Measurements from ENCODE around the gene ADCY10.

The ADCY10 gene

GRCh38 chr1:167773516-167773915 is 140.4 kb downstream of the ADCY10 start:
- Histone ChIP-seq H3K4me1 (ENCODE audit: insufficient read depth, low read length, severe bottlenecking) (no peaks in the 10 kb centered on the region), H3K36me3 (ENCODE audit: insufficient read depth, low read length) (peaks cover 78% of the 10 kb centered on the region)
- no peak for TF ChIP-seq CTCF (IDR thresholded peaks at IDR 0.05; ENCODE audit: low read length)
- no peak for TF ChIP-seq EZH2 (IDR thresholded peaks at IDR 0.05; ENCODE audit: borderline replicate concordance, low read length)

GRCh38 chr1:167772436-167772835 is 141.5 kb downstream of the ADCY10 start:
- Histone ChIP-seq H3K9me3 (ENCODE audit: low read length) (no peaks in the 10 kb centered on the region), H3K36me3 (ENCODE audit: insufficient read depth, low read length) (peaks cover 81% of the 10 kb centered on the region), H2AFZ (ENCODE audit: low read length) (no peak overlapping the region), H3K27ac (ENCODE audit: low read depth, low read length, poor library complexity, severe bottlenecking) (no peak overlapping the region), H3K4me1 (ENCODE audit: insufficient read depth, low read length, severe bottlenecking) (no peaks in the 10 kb centered on the region), H3K9ac (ENCODE audit: low read length) (no peak overlapping the region), H3K79me2 (ENCODE audit: insufficient read depth, low read length) (no peaks in the 10 kb centered on the region), H3K27me3 (ENCODE audit: insufficient read depth, low read length) (no peaks in the 10 kb centered on the region), H4K20me1 (ENCODE audit: insufficient read depth, low read length) (no peaks in the 10 kb centered on the region), H3F3A (ENCODE audit: insufficient read depth, low read length) (no peaks in the 10 kb centered on the region), H3K9me2 (ENCODE audit: low read depth, low read length) (no peaks in the 10 kb centered on the region), H3K4me3 (ENCODE audit: low read depth, low read length, poor library complexity, severe bottlenecking) (no peak overlapping the region), H3K4me2 (ENCODE audit: low read length) (no peak overlapping the region)
- TF ChIP-seq CTCF (IDR thresholded peaks at IDR 0.05; ENCODE audit: low read length) (no peak), EZH2 (IDR thresholded peaks at IDR 0.05; ENCODE audit: borderline replicate concordance, low read length) (no peak)

More at GRCh38 chr1:167773516-167773915, 140.4 kb downstream of the ADCY10 start:
- H3K27ac ChIP-seq (ENCODE audit: low read depth, low read length, poor library complexity, severe bottlenecking): no peak overlapping the region
- no peaks in the 10 kb centered on the region for H3K27me3 ChIP-seq (ENCODE audit: insufficient read depth, low read length)
- H3K79me2 ChIP-seq (ENCODE audit: insufficient read depth, low read length): no peaks in the 10 kb centered on the region
- H2AFZ ChIP-seq (ENCODE audit: low read length): no peak overlapping the region
- no peaks in the 10 kb centered on the region for H4K20me1 ChIP-seq (ENCODE audit: insufficient read depth, low read length)
- H3K9ac ChIP-seq (ENCODE audit: low read length): no peak overlapping the region
- no peaks in the 10 kb centered on the region for H3K9me3 ChIP-seq (ENCODE audit: low read length)
- no peaks in the 10 kb centered on the region for H3F3A ChIP-seq (ENCODE audit: insufficient read depth, low read length)
- no peaks in the 10 kb centered on the region for H3K9me2 ChIP-seq (ENCODE audit: low read depth, low read length)
- no peak overlapping the region for H3K4me2 ChIP-seq (ENCODE audit: low read length)
- H3K4me3 ChIP-seq (ENCODE audit: low read depth, low read length, poor library complexity, severe bottlenecking): no peak overlapping the region

GRCh38 chr1:167770127-167770526 is 143.8 kb downstream of the ADCY10 start:
- no peak overlapping the region for H3K4me3 ChIP-seq (ENCODE audit: low read depth, low read length, poor library complexity, severe bottlenecking)
- H3K4me1 ChIP-seq (ENCODE audit: insufficient read depth, low read length, severe bottlenecking): no peaks in the 10 kb centered on the region
- no peaks in the 10 kb centered on the region for H3K9me2 ChIP-seq (ENCODE audit: low read depth, low read length)
- H4K20me1 ChIP-seq (ENCODE audit: insufficient read depth, low read length): no peaks in the 10 kb centered on the region
- no peak overlapping the region for H3K9ac ChIP-seq (ENCODE audit: low read length)
- H3K79me2 ChIP-seq (ENCODE audit: insufficient read depth, low read length): no peaks in the 10 kb centered on the region
- peaks cover 81% of the 10 kb centered on the region for H3K36me3 ChIP-seq (ENCODE audit: insufficient read depth, low read length)
- H3K27ac ChIP-seq (ENCODE audit: low read depth, low read length, poor library complexity, severe bottlenecking): no peak overlapping the region
- no peaks in the 10 kb centered on the region for H3K27me3 ChIP-seq (ENCODE audit: insufficient read depth, low read length)
- no peak for TF ChIP-seq EZH2 (IDR thresholded peaks at IDR 0.05; ENCODE audit: borderline replicate concordance, low read length)
- TF ChIP-seq CTCF (IDR thresholded peaks at IDR 0.05; ENCODE audit: low read length): no peak
- H3K4me2 ChIP-seq (ENCODE audit: low read length): no peak overlapping the region
- no peak overlapping the region for H2AFZ ChIP-seq (ENCODE audit: low read length)
- H3F3A ChIP-seq (ENCODE audit: insufficient read depth, low read length): no peaks in the 10 kb centered on the region
- no peaks in the 10 kb centered on the region for H3K9me3 ChIP-seq (ENCODE audit: low read length)

Measured in OCI-LY1 (cell line).